ENCODE measurements around the gene ZNF428. TPM values are rescaled to one million over a fixed set of nuclear protein-coding genes. Genes with fewer than 3 reads are reported as not detected.
"Not testable (repeated sequence)": the region's sequence is repeated elsewhere in the genome, so short reads cannot be mapped to it uniquely, and the experiment has no call there.

ZNF428 gene
- total RNA-seq, 1 experiment from 2014 or later = 15.4 TPM

DNA sequence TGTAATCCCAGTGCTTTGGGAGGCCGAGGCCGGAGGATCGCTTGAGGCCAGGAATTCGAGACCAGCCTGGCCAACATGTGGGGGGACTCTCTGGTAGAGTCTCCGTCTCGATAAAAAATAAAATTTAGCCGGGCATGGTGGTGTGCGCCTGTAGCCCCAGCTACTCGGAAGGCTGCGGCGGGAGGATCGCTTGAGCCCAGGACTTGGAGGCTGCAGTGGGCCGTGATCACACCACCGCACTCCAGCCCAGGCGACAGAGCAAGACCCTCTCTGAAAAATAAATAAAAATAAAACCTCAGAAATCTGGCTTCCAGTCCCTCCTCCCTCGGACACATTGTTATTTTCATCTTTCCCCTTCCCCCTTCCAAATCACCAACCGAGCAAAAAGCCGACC, 23.8 kb downstream of the ZNF428 start:
- no peak for DNase-seq (ENCODE audit: extremely low read depth, low read depth)

GRCh38 chr19:43594710-43595604, 24.5 kb downstream of the ZNF428 start:
- peak; percentile 39 for DNase-seq (ENCODE audit: extremely low read depth, low read depth)

GRCh38 chr19:43594081-43594697, 25.2 kb downstream of the ZNF428 start:
- DNase-seq (ENCODE audit: extremely low read depth, low read depth) = no peak

DNA sequence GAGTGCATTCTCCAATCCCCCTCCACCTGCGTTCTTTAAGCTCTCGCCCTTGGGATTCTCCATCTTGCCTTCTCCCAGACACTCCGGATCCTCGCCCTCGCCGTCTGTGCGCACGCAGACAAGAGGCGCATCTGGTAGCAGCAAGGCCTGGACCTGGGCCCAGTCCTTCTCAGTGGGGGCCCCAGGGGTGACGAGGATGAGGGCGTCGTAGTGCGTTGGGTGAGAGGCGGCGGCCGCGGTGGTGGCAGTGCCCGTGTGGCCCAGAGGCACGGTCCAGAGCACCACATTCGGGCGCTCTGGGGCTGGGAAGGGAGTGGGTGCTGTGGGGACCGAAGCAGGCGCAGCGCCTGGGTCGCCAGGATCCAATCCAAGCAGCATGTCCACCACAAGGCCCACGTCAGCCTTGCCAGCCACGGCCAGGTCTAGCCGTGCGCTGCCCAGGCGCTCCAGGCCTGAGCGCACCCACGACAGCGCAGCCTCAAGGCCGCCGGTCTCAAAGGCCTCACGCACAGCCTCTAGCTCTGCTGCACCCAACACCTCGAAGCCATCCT, 26.6 kb downstream of the ZNF428 start:
- no peak for DNase-seq (ENCODE audit: extremely low read depth, low read depth)

DNA sequence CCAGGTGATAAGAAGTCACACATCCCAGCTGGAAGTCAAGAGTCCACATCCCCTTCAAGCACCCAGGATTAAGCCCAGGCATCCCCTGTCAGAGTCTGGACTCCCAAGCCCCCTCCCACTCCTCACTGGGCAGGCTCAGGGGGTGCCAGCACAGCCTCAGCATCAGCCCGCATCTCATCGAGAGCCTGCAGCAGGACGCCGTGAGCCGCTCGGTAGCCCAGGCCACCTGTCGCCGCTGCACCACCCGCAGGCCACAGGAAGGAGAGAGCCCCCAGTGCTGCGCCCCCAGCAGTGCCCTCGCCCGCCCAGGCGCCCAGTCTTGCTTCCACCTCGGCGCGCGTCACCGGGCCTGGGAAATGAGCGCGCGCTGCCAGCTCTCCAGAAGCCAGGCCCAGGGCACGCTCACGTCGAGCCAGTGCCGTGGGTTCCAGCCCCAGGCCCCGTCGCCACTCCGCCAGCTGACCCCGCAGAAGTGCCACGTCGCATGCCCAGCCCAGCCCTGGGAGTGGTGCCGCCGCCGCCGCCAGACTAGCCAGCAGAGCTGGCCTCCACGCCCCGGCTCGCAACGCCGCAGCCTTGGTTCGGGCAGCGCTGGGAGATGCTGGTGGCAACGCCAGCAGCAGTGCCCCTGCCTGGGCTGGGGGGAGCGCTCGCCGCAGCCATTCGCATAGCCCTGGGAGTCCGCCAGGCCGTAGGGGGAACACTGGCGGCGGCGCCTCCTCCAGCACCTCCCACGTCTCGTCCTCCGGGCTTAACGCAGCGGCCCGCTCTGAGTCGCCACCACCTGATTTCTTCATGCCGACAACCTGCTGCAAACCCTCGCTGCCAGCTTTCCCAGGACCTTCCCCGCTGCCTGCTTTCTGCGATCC, 27.3 kb downstream of the ZNF428 start:
- DNase-seq (ENCODE audit: extremely low read depth, low read depth) = no peak

DNA sequence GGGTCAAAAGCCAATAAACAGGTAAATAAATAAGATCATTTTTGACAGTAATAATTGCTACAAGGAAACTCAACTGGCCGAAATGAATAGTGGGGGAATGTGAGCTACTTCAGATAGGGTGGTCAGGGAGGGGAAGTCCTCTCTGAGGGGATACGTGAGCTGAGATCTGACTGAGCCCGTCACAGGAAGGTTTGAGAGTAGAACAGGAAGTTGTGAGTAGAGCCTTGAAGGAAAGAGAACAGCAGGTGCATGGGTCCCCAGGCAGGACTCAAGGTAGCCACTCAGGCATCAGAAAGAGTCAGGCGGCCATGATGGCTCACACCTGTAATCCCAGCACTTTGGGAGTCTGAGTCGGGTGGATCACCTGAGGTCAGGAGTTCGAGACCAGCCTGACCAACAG, 29.8 kb downstream of the ZNF428 start:
- no peak for DNase-seq (ENCODE audit: extremely low read depth, low read depth)

- no peak for DNase-seq (ENCODE audit: extremely low read depth, low read depth)
Observed at GRCh38 chr19:43589277-43589676, 30.2 kb downstream of the ZNF428 start.

GRCh38 chr19:43587029-43587428, 32.4 kb downstream of the ZNF428 start:
- not testable (repeated sequence) for DNase-seq (ENCODE audit: extremely low read depth, low read depth)

- no peak for DNase-seq (ENCODE audit: extremely low read depth, low read depth)
Observed at GRCh38 chr19:43586346-43586745, 33.1 kb downstream of the ZNF428 start.

GRCh38 chr19:43584484-43584883, 34.9 kb downstream of the ZNF428 start:
- DNase-seq (ENCODE audit: extremely low read depth, low read depth) = no peak

- no peak for DNase-seq (ENCODE audit: extremely low read depth, low read depth)
Observed at GRCh38 chr19:43582495-43582894, 36.9 kb downstream of the ZNF428 start.

- no peak for DNase-seq (ENCODE audit: extremely low read depth, low read depth)
Observed at GRCh38 chr19:43581467-43581866, 38.0 kb downstream of the ZNF428 start.

DNA sequence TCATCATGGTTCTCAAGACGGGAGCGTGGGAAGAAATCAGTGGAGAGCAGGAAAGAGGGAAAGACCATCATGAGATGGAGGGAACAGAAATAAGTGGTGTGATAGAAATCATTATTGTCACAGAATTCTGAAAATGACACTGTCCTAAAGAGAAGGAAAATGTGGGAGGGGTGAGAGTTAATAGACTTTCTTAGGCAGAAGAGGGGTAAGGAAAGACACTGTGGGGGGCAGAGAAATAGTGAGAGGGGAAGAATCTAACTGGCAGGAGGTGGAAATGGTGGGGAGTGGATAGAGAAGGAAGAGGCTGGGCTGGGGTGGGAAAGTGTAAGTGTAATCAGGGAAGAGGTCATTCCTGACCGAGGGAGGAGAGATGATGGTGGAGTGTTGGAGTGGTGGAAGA, 40.6 kb downstream of the ZNF428 start:
- DNase-seq (ENCODE audit: extremely low read depth, low read depth) = no peak

- DNase-seq (ENCODE audit: extremely low read depth, low read depth) = no peak
Observed at GRCh38 chr19:43575955-43576878, 43.2 kb downstream of the ZNF428 start.

GRCh38 chr19:43575156-43575950, 44.1 kb downstream of the ZNF428 start, which contains the start of the genes PINLYP and XRCC1:
Gene PINLYP, plus strand, starts transcription at chr19:43575801. Its CDS starts 1,391 bp downstream, at chr19:43577192.
Gene XRCC1, minus strand, starts transcription at chr19:43575527. Its CDS starts 69 bp downstream, at chr19:43575458.
- DNase-seq (ENCODE audit: extremely low read depth, low read depth) = peak; percentile 97

DNA sequence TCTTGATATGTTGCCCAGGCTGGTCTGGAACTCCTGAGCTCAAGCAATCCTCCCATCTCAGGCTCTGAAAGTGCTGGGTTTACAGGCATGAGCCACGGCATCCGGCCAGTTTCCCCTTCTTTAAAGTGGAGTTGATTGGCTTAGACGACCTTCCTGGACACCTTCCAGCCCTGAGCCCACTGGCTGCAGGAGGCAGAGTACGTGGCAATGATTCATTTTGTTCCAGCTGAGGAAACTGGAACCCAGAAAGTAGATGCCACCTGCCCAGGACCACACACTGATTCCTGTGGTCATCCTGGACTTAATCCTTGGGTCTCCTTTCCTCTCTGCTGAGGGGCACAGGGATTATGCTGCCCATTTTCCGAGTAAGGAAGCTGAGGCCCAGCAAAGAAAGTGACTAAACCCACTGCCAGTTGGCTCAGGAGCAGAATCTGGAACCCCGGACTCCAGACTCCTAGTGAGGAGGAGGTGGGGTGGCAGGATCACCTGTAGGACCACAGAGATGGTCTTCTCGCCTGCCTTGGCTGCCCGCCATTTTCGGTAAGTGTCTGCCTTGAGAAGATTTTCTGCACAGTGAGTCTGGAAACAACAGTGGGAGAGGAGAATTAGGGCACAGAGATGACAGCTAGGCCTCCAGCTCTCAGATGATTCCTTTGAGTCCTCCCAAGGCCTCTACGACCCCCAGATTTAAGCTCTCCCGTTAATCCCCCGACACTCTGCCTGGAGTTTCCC, 44.8 kb downstream of the ZNF428 start:
- no peak for DNase-seq (ENCODE audit: extremely low read depth, low read depth)

DNA sequence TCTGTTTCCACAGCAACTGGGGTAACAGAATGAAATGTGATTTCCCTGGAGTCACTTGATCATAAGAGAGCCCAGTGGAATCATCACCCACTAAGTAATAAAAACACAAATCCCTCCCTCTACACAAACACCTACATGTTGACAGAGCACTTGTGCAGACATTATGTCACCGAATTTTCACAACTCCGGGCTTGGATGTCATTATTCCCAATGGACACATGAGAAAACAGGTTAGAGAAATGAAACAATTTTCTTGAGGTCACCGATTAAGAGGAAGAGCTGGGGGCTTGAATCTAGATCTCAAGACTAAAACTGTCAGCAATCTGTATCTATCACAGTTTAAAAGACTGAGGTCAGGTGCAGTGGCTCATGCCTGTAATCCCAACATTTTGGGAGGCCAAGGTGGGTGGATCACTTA, 47.2 kb downstream of the ZNF428 start:
- no peak for DNase-seq (ENCODE audit: extremely low read depth, low read depth)

- DNase-seq (ENCODE audit: extremely low read depth, low read depth) = no peak
Observed at GRCh38 chr19:43570174-43570791, 49.1 kb downstream of the ZNF428 start.
